ENCODE measurements around the gene PARVB.

PARVB gene

GRCh38 chr22:44161673-44162072 lies 137.6 kb downstream of the PARVB start:
- no peak for DNase-seq (ENCODE audit: low spot score)

DNA sequence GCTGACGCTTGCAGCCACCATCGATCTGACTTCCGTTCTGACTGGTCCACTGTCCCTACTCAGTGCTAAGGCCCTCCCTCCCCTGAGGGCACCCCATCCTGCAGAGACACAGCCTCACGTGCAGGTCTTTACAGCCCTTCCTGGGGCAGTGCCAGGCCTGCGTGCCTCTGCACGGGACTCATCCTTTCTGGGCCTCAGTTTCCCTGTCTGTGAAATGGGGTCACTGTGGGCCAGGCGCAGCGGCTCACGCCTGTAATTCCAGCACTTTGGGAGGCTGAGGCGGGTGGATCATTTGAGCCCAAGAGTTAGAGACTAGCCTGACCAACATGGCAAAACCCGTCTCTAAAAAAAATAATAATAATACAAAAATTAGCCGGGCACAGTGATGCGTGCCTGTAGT lies 138.9 kb downstream of the PARVB start:
- no peak for DNase-seq (ENCODE audit: low spot score)

DNA sequence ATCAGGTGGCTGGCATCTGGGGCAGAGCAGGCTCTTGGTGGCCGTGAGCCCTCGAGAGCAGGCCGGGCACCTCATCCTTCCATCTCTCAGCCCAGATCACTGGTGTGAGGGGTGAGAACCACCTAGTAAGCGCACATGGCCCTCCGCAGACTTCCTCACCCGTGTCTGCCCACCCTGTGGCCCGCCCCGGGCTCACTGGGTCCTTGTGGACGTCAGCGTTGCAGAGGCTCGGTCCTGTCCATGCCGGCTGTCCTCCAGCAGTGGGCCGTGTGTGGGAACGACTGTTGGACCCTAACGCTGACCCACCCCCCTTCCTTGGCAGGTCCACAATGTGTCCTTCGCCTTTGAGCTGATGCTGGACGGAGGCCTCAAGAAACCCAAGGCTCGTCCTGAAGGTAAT lies 139.4 kb downstream of the PARVB start:
- DNase-seq (ENCODE audit: low spot score), result no peak

GRCh38 chr22:44164031-44164430 lies 139.9 kb downstream of the PARVB start:
- DNase-seq (ENCODE audit: low spot score), result no peak

DNA sequence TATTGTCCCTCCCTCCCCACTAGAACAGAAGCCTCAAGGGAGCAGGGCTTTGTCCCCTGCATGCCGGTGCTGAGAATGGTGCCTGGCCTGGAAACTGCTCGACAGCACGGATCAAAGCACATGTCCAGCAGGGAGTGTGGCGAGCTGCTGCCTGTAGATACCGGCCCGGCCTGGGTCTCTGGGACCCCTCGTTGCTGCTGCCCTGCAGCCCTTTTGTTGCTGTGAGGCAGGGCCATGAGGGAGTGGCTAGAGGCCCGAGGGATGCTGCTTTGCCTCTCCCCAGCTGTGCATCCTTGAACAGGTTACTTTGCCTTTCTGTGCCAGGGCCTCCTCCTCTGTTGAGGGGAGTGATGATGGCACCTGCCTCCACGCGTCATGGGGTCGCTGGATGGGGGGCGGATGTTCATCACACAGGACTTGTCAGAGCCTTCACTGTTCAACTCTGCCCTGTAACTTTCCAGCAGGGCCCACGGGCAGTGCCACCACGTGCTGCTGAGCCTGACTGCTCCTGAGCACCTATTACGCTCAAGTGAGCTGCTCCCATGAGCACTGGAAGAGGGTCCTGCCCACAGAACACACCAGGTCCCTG lies 141.3 kb downstream of the PARVB start:
- DNase-seq (ENCODE audit: low spot score), result no peak

DNA sequence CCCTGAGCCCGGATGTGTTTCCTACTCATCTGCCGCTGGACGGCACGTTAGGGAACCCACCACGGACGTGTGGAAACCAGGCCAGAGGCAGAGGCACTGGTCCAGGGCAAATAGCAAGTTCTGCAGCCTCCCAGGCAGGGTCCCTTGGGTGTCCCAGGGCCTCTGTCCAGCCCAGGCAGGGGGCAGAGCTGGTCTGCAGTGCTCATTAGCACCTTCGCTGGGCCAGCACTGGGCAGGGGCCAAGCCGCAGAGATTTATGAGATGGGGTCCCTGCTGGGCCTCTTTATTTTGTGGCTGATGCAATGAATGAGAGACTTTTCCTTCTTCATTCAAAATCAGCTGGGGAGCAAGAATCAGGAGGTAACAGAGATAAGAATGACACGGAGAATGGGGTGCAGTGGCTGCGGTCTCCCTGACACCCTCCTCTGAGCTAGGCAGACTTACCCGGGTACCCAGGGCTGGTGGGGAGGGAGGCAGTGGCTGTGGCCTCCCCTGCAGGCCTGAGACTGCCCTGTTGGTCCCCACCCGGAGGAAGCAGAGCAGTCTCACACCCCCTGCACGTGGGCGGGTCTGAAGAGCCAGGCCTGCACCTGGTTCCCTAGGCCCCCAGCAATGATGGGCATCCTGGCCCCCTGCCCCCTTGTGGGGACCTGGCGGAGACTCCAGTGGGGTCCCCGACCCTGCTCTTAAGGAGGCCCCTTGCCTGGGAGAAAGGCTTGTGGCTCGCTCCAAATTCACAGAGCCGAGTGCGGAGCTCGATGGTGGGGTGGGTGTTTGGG lies 142.6 kb downstream of the PARVB start:
- DNase-seq (ENCODE audit: low spot score), result no peak

DNA sequence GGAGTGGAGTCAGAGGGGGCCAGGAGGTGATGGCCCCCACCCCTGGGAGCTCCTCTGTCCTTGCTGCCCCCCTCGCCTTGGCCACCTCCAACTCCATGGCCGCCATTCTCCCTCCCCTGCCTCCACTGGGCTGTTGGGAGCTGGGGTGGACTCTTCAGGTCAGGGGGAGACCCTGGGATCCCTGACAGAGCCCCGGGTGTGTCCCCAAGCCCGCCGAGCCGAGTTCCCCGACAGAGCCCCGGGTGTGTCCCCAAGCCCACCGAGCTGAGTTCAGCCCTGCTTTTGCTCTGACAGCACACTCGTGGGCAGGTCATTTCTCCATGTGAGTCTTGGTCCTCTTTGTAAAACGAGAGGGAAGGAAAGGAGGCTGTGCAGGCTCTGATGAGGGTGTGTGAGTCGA lies 143.4 kb downstream of the PARVB start:
- DNase-seq (ENCODE audit: low spot score), result no peak

- DNase-seq (ENCODE audit: low spot score), result no peak
Observed at GRCh38 chr22:44168206-44168605, 144.1 kb downstream of the PARVB start.

GRCh38 chr22:44170470-44170869 lies 146.4 kb downstream of the PARVB start:
- no peak for DNase-seq (ENCODE audit: low spot score)

- DNase-seq (ENCODE audit: low spot score), result no peak
Observed at GRCh38 chr22:44171561-44171960, 147.5 kb downstream of the PARVB start.

DNA sequence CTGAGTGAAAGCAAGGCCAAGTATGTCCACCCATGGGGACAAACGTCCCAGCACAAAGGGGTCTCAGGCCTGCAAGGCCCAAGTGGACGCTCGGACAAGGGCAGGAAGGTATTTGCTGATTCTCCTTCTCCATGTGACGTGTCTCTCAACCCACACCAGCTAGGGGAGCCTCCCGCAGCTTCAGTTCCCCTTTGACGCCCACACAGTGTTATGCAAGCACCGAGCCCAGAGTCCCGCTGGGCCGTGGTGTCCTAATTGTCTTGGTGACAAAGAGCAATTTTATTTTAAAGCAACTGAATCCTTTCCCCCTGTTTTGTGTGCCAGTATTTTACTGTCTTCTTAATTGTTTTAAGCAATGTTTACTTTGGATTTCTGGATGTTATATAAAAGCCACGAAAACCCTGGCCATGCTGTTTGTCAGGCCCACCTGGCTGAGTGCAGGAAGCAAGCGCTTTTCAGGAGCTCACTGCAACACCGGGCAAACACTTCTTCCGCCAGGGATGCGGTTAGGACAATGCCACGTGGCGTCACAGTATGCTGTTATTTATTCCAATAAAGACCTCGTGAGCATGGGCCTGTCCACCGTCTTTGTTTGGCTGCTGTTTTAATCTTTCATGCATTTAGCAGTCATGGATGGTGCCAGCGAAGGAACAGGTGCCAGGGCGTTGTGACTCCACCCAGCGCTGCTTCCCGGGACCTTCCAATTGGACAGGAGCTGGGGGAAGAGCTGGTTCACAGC lies 148.4 kb downstream of the PARVB start:
- no peak for DNase-seq (ENCODE audit: low spot score)

DNA sequence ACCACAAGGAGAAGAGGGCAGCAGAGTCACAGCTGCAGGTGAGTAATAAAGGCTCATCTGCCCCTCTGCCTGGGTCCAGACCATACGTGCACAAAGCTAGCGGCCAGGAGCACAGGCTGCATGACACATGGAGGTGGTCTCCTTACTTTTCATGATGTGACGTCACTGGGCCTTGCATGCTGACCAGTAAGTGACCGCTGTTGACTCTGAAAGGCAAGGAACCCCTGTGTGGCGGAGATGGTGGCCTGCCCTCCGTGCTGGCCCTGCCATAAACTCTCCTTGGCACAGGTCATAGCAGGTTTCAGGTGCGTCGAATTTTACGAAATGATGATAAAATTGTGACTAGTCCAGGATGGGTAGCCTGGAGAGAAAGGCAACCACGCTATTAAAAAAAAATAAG lies 149.1 kb downstream of the PARVB start:
- no peak for DNase-seq (ENCODE audit: low spot score)

GRCh38 chr22:44175676-44176075 lies 151.6 kb downstream of the PARVB start:
- DNase-seq (ENCODE audit: low spot score), result no peak

- no peak for DNase-seq (ENCODE audit: low spot score)
Observed at GRCh38 chr22:44179196-44179988, 155.3 kb downstream of the PARVB start.

DNA sequence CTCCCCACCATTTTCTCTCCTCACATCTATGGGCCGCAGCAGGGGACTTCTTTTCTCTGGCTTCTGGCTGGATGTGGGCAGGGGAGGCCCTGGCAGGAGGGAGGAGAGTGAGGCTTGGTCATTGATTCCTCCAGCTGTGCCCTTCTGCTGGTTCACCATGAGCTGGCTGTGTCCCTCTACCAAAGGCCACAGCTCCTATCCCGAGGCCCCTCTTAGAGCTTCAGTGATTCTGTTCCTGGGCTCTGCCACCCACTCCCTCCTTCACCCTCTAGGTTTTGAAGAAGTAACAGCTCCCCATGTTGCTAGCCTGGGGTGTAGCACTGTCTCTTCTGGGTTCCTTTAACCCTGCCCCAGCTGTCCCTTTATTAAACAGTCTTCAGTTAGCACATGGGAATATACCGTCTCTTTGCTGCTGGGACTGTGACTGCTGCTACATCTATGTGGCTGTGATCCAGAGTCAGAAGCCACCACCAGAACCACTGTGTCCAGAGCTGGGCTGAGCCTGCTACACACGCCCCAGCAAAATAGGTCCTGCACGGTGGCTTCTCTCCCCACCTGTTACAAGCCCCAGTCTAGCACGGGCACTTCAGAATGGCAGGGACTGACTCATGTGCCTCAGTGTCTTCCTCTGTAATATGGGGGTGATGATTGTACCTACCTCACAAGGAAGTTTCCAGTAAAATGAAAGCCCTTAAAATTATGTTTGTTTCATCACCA lies 156.0 kb downstream of the PARVB start:
- no peak for DNase-seq (ENCODE audit: low spot score)

DNA sequence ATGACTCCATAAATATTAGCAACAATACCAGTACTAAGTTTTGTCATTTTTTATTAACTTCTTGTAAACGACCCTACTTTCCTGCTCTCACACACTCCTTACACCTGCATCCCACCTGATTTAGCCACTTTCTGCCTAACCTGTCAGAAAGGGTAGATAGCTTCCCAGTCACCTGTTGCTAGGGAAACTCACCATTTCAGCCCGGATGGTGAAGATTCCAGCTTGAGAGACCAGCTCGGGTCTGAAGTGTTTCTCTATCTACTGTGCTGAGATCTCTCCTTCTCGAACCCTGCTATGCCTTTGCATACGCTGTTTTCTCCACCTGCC lies 156.6 kb downstream of the PARVB start, which contains the start of gene PARVG:
PARVG (plus strand) TSS at position 220 of the 327 bp plus-strand sequence. CDS start 2,405 bp downstream, outside the sequence.
- no peak for DNase-seq (ENCODE audit: low spot score)

DNA sequence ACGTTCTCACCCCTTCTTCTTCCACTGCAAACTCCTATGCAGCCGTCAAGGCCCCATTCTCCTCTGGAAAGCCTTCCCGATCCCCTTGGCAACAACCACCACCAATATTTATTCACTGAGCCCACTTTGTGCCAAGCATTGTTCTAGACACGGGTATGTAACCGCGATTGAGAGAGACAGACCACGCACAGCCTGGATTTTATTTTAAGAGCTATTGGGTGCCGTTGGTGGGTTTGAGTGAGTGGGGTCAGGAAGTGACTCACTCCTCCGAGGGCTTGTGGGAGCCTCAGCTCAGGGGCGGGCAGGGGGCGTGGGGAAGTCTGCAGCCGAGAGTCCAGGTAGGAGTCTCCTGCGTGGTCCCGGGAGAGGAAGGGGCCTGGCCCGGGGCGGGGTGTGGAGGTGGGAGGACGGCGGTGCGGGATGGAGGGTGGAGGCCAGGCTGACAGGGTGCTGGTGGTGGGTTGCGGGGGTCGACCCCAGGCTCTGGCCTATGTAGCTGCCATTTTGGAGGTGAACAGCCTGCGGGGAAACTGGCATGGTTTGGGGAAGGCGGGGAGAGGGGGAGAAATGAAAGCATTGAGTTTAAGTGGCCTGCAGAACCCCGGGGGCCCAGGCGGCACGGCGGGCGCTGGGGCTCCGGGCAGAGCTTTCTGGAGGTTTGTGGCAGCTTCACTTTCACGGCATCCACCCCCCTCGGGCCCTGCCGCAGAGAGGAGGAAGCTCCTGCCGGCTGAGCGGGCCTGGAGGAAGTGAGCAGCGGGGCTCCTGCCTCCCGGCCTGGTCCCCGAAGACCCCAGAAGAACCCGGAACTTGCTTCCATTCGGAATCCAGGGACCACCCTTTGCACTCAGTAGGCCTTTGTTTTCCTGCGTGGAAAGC lies 157.2 kb downstream of the PARVB start:
- DNase-seq (ENCODE audit: low spot score), result no peak

DNA sequence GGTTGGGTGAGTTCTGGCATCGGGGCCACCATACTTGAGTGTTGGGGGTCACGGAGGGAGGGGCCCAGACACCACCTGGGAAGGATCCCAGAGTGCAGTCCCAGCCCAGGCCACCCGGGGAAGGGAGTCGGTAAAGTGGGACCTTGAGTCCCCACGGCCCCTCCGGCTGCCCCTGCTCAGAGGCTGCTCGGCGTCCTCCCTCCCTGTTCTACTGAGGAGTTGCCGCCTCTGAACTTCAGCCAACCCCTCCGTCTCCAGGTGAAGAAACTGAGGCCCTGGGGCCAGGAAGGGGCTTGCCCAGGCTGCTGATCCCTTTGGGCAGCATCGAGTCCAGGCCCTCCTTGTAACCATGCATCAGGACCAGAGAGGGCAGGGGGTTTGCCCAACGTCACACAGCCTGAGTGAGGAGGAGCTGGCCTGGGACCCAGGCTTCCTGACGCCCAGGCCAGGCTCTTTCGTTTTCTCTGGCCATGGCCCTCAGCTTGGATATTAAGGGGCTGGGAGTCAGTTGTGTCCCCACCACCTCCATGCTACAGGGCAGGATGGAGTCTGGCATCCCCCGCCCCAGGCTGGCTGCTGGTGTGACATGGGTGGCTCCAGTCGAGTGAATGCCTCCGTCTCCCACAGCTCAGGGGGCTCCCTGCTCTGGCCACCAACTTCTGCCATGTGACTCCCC lies 157.9 kb downstream of the PARVB start:
- no peak for DNase-seq (ENCODE audit: low spot score)

GRCh38 chr22:44182588-44183286 lies 158.6 kb downstream of the PARVB start:
- no peak for DNase-seq (ENCODE audit: low spot score)

DNA sequence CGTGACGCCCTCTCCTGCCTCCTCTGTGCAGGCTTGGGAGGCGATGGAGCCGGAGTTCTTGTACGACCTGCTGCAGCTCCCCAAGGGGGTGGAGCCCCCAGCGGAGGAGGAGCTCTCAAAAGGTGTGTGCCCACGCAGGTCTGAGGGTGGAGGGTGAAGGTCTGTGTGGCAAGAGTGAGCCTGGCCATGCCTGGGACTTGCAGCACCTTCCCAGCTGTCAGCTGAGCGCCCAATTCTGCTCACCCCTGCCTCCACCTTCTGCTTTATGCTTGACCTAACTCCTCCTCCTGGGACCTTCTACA lies 159.1 kb downstream of the PARVB start:
- no peak for DNase-seq (ENCODE audit: low spot score)
